ENCODE results near the gene EEF1AKMT3. TPM values are rescaled to one million over a fixed set of nuclear protein-coding genes. Genes with fewer than 3 reads are reported as not detected.

Gene EEF1AKMT3
- total and polyA plus RNA-seq, 2 of the 4 experiments (the other 2 are of a cell fraction) = 3.2 to 8.1 TPM

DNA sequence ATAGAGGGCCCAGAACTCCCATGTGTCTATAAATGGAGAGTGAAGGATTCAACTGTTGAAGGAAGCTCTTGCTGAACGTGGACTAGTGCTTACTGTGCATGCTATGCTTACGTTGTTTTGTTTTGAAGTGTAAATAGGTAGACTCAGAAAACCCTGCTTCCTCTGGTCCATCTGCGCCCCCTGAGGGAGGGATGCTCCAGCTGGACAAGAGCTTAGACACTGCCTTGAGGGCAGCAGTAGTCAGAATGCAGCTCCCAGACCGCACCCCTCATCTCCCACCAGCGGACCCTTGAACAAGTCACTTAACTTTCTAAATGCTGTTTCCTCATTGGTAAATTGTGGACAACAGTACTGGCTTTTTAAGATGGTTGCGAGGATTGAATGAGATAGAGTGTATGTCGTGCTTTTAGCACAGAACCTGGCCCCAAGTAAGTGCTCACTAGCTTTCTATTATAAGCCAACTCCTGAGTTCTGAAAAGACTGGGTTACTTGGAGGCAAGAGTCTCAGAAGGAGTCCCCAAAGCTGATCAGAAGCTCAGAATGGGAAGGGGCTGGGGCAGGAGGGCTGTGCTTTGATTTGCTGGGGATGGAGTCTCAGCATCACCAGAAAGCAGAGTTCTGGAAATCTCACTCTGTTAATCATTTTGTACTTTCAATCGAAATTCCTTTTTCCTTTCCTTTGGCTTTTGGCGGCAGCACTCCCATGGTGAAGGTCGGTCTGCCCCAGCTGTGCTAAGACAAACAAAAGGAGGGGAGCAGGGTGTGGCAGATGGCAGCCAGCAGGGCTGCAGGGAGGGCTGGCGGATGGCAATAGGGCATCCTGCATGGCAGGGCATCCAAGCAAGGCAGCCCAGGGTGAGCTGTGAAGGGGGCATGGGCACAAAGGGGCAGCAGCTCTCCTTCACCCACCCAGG lies 49.4 kb upstream of the EEF1AKMT3 start:
- no peak overlapping the region for H4K8ac ChIP-seq (ENCODE audit: low read depth in 2 of 2, low read length in 2 of 2)
- CTCF ChIA-PET = interaction anchor here (0.6 kb wide), 2 partner anchors 20 to 147 kb away, joined by 3 read pairs; no protein-coding TSS in a partner anchor
- no peak for TF ChIP-seq RCOR1 (IDR thresholded peaks at IDR 0.05; ENCODE audit: insufficient replicate concordance, low read length)
- no peak for TF ChIP-seq BHLHE40 (IDR thresholded peaks at IDR 0.05; ENCODE audit: low read depth, low read length)
- no peak for TF ChIP-seq POLR2A (IDR thresholded peaks at IDR 0.05; ENCODE audit: low read depth, low read length)
- TF ChIP-seq CHD1 (IDR thresholded peaks at IDR 0.05; ENCODE audit: low read depth, low read length) = no peak
- TF ChIP-seq MXI1 (IDR thresholded peaks at IDR 0.05; ENCODE audit: borderline replicate concordance, low read depth, low read length) = no peak
- no peak for TF ChIP-seq MAFK (IDR thresholded peaks at IDR 0.05; ENCODE audit: low read depth, low read length)
- TF ChIP-seq FOS (IDR thresholded peaks at IDR 0.05; ENCODE audit: low read depth, low read length) = no peak
- no peak for TF ChIP-seq MAZ (IDR thresholded peaks at IDR 0.05; ENCODE audit: borderline replicate concordance, low read depth, low read length)
- TF ChIP-seq NFE2L2 (IDR thresholded peaks at IDR 0.05; ENCODE audit: low read depth, low read length) = no peak
- TF ChIP-seq, protein P1, sequence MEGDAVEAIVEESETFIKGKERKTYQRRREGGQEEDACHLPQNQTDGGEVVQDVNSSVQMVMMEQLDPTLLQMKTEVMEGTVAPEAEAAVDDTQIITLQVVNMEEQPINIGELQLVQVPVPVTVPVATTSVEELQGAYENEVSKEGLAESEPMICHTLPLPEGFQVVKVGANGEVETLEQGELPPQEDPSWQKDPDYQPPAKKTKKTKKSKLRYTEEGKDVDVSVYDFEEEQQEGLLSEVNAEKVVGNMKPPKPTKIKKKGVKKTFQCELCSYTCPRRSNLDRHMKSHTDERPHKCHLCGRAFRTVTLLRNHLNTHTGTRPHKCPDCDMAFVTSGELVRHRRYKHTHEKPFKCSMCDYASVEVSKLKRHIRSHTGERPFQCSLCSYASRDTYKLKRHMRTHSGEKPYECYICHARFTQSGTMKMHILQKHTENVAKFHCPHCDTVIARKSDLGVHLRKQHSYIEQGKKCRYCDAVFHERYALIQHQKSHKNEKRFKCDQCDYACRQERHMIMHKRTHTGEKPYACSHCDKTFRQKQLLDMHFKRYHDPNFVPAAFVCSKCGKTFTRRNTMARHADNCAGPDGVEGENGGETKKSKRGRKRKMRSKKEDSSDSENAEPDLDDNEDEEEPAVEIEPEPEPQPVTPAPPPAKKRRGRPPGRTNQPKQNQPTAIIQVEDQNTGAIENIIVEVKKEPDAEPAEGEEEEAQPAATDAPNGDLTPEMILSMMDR (conservative IDR thresholded peaks at IDR 0.05; ENCODE audit: low read depth, low read length) = no peak
- no peak for TF ChIP-seq RAD21 (IDR thresholded peaks at IDR 0.05; ENCODE audit: low read length)
- no peak for TF ChIP-seq RFX5 (IDR thresholded peaks at IDR 0.05; ENCODE audit: low read depth, low read length)
- TF ChIP-seq, protein P2, sequence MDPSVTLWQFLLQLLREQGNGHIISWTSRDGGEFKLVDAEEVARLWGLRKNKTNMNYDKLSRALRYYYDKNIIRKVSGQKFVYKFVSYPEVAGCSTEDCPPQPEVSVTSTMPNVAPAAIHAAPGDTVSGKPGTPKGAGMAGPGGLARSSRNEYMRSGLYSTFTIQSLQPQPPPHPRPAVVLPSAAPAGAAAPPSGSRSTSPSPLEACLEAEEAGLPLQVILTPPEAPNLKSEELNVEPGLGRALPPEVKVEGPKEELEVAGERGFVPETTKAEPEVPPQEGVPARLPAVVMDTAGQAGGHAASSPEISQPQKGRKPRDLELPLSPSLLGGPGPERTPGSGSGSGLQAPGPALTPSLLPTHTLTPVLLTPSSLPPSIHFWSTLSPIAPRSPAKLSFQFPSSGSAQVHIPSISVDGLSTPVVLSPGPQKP (IDR thresholded peaks at IDR 0.05; ENCODE audit: borderline replicate concordance, low read depth, low read length) = no peak
- TF ChIP-seq, protein P3, sequence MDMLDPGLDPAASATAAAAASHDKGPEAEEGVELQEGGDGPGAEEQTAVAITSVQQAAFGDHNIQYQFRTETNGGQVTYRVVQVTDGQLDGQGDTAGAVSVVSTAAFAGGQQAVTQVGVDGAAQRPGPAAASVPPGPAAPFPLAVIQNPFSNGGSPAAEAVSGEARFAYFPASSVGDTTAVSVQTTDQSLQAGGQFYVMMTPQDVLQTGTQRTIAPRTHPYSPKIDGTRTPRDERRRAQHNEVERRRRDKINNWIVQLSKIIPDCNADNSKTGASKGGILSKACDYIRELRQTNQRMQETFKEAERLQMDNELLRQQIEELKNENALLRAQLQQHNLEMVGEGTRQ (IDR thresholded peaks at IDR 0.05; ENCODE audit: low read depth, low read length) = no peak

More for the DNA sequence above, 49.4 kb upstream of the EEF1AKMT3 start:
- H3K56ac ChIP-seq (ENCODE audit: extremely low read depth, insufficient read depth, low read length) = no peak overlapping the region
- H3K23ac ChIP-seq (ENCODE audit: low read depth, low read length) = no peak overlapping the region
- H4K5ac ChIP-seq (ENCODE audit: low read depth, low read length) = no peak overlapping the region
- no peak overlapping the region for H3K27ac ChIP-seq (ENCODE audit: insufficient read depth, low read length)
- no peak overlapping the region for H3K4ac ChIP-seq (ENCODE audit: low read depth, low read length)
- in situ Hi-C loops (cut with MboI; ENCODE audit: low sequenced_read_pairs) (no loop called here), dilution Hi-C loops (cut with HindIII; ENCODE audit: low sequenced_read_pairs, unreplicated experiment) (no loop called here), intact Hi-C loops (cut with micrococcal nuclease) (no loop called here)
- no peaks in the 10 kb centered on the region for H3K9me3 ChIP-seq (ENCODE audit: control insufficient read depth, insufficient read depth, low read length)
- POLR2A ChIA-PET (ENCODE audit: unreplicated experiment) = interaction anchor here (0.6 kb wide), 1 partner anchor 42 kb away, joined by 12 read pairs; no protein-coding TSS in a partner anchor
- no peak overlapping the region for H3K9ac ChIP-seq (ENCODE audit: low read depth, low read length)
- WGBS, 2 experiments (ENCODE audit: extremely low coverage in 2 of 2, insufficient read length in 1 of 2) = no CpG with 5 or more reads among the region's 11 CpGs
- H2AK5ac ChIP-seq (ENCODE audit: low read depth, low read length) = no peak overlapping the region
- H2BK20ac ChIP-seq (ENCODE audit: low read depth, low read length) = no peak overlapping the region
- DNase-seq (no peak), ATAC-seq (ENCODE audit: low read depth) (no peak)
- no TSS peak for BruUV-seq (replicated peaks)
- H2BK5ac ChIP-seq (ENCODE audit: low read depth, low read length, poor library complexity, severe bottlenecking) = no peak overlapping the region
- no peak overlapping the region for H3K18ac ChIP-seq (ENCODE audit: low read depth, low read length)
- no peak overlapping the region for H2BK15ac ChIP-seq (ENCODE audit: low read depth, low read length)
- no peak overlapping the region for H2BK120ac ChIP-seq (ENCODE audit: low read depth, low read length)
- no peaks in the 10 kb centered on the region; the same call in 1 of the 2 replicates for H3K27me3 ChIP-seq (ENCODE audit: control insufficient read depth, insufficient read depth, low read length)
- H3K36me3 ChIP-seq (ENCODE audit: control insufficient read depth, insufficient read depth, low read length) = peaks cover 34% of the 10 kb centered on the region
- no peak overlapping the region for H3K4me3 ChIP-seq (ENCODE audit: insufficient read depth, low read depth, low read length)
- 0 out of 2 replicates have a peak, but pooled peaks cover 4% of the 10 kb centered on the region for H3K4me1 ChIP-seq (ENCODE audit: control insufficient read depth, insufficient read depth, low read length)
- peaks cover 10% of the 10 kb centered on the region; the same call in 1 of the 2 replicates for H3K9me1 ChIP-seq (ENCODE audit: insufficient read depth, low read length)
- H4K20me1 ChIP-seq (ENCODE audit: insufficient read depth, low read length) = peaks cover 9% of the 10 kb centered on the region; the same call in 1 of the 2 replicates
- H3K79me1 ChIP-seq (ENCODE audit: low read depth in 1 of 2, low read length in 2 of 2) = peaks cover 0 to 17% of the 10 kb centered on the region in 2 experiments; a peak in 1 of 4 replicates
- H2AK9ac ChIP-seq (replicated peaks; ENCODE audit: low read depth, low read length, poor library complexity) = no peak overlapping the region
- H4K91ac ChIP-seq (ENCODE audit: insufficient read depth, low read depth, low read length) = no peak overlapping the region
- no peak overlapping the region for H2AFZ ChIP-seq (replicated peaks; ENCODE audit: low read length, poor library complexity)
- H3K4me2 ChIP-seq (ENCODE audit: low read depth, low read length) = no peak overlapping the region
- no peak overlapping the region for H3K14ac ChIP-seq (replicated peaks; ENCODE audit: low read depth, low read length)
